SK-N-SH (cell line): Measurements from ENCODE around the gene KIRREL1. TPM values are rescaled to one million over a fixed set of nuclear protein-coding genes. Genes with fewer than 3 reads are reported as not detected.

Experiments used
- CTCF ChIA-PET: fragments of 300-600, 350-600 bp; formaldehyde crosslinking; extraction: SDS; loops from one replicate; lab custom pipeline; 2021; lab: Yijun Ruan, JAX
- POLR2A ChIA-PET: fragments of 350-600 bp; sonication (Branson Sonifier 250); formaldehyde crosslinking; extraction: SDS; loops from one replicate; lab custom pipeline; 2020; ENCODE audit warnings: antibody characterized with exemption, inconsistent platforms; lab: Yijun Ruan, JAX
- DNase-seq: peaks from one replicate; pipeline ENCODE4 v3.0.0; 2012
- H2AFZ ChIP-seq: fragments of 200-600 bp; sonication (generic); 2 replicates; pipeline ENCODE4 v1.8.1; 2016; ENCODE audit warnings: antibody characterized with exemption, mild to moderate bottlenecking, low read depth
- H3F3A ChIP-seq: fragments of 200-600 bp; sonication (generic); replicated peaks from 2 replicates; pipeline ENCODE3; 2016; ENCODE audit warnings: antibody characterized with exemption, mild to moderate bottlenecking; ENCODE audit not compliant: insufficient read depth
- H3K27ac ChIP-seq, 2 experiments: fragments of 200-500 bp in 1 of 2; fragments of 200-600 bp in 1 of 2; sonication (Bioruptor generic) in 1 of 2; sonication (generic), shearing (Covaris generic) in 1 of 2; 2 replicates each; pipeline versions ENCODE4 v1.5.1 to v1.6.1; 2014 to 2016; ENCODE audit warnings: low read depth in 2 of 2, inconsistent platforms in 1 of 2, low read length in 1 of 2, mild to moderate bottlenecking in 1 of 2, mixed read lengths in 1 of 2
- H3K27me3 ChIP-seq: fragments of 200-600 bp; sonication (generic), shearing (Covaris generic); 2 replicates; pipeline ENCODE4 v1.6.1; 2016; ENCODE audit warnings: mixed run types; ENCODE audit not compliant: insufficient read depth
- H3K36me3 ChIP-seq, 2 experiments: fragments of 200-500 bp in 1 of 2; fragments of 200-600 bp in 1 of 2; sonication (Bioruptor generic) in 1 of 2; sonication (generic) in 1 of 2; replicated peaks in 1 of 2; 2 replicates each; pipeline versions ENCODE3 to v1.5.1; 2014 to 2016; ENCODE audit warnings: low read length in 1 of 2, mild to moderate bottlenecking in 1 of 2; ENCODE audit not compliant: insufficient read depth in 2 of 2, control insufficient read depth in 1 of 2
- H3K4me1 ChIP-seq, 2 experiments: fragments of 200-500 bp in 1 of 2; fragments of 200-600 bp in 1 of 2; sonication (Bioruptor generic) in 1 of 2; sonication (generic), shearing (Covaris generic) in 1 of 2; 2 replicates each; pipeline versions ENCODE4 v1.5.1 to v1.6.1; 2014 to 2016; ENCODE audit warnings: low read depth in 1 of 2, low read length in 1 of 2, mixed run types in 1 of 2; ENCODE audit not compliant: insufficient read depth in 2 of 2, control insufficient read depth in 1 of 2
- H3K4me2 ChIP-seq: fragments of 200-600 bp; sonication (generic), shearing (Covaris generic); 2 replicates; pipeline ENCODE4 v1.6.1; 2017; ENCODE audit warnings: mixed run types
- H3K4me3 ChIP-seq, 2 experiments: fragments of 200-500 bp in 1 of 2; fragments of 200-600 bp in 1 of 2; sonication (Bioruptor generic) in 1 of 2; sonication (generic), shearing (Covaris generic) in 1 of 2; 2 replicates each; pipeline versions ENCODE4 v1.5.1 to v1.8.1; 2014 to 2016; ENCODE audit warnings: low read depth in 2 of 2, inconsistent platforms in 1 of 2, low read length in 1 of 2, mild to moderate bottlenecking in 1 of 2, mixed read lengths in 1 of 2, moderate library complexity in 1 of 2
- H3K79me2 ChIP-seq: fragments of 200-600 bp; sonication (generic); 2 replicates; pipeline ENCODE4 v1.8.1; 2017; ENCODE audit warnings: mild to moderate bottlenecking; ENCODE audit not compliant: insufficient read depth
- H3K9ac ChIP-seq: fragments of 200-600 bp; sonication (generic); 2 replicates; pipeline ENCODE4 v1.6.1; 2017; ENCODE audit warnings: mixed run types
- H3K9me2 ChIP-seq: fragments of 200-600 bp; sonication (generic); 2 replicates; pipeline ENCODE4 v1.6.1; 2017; ENCODE audit warnings: mixed run types
- H3K9me3 ChIP-seq: fragments of 200-600 bp; sonication (generic); 2 replicates; pipeline ENCODE4 v1.6.1; 2017; ENCODE audit warnings: mixed run types, mild to moderate bottlenecking, moderate library complexity
- H4K20me1 ChIP-seq: fragments of 200-600 bp; sonication (generic); 2 replicates; pipeline ENCODE4 v1.6.1; 2017; ENCODE audit warnings: mild to moderate bottlenecking, mixed run types; ENCODE audit not compliant: insufficient read depth
- CHD2 ChIP-seq: fragments of 150-350 bp; IDR thresholded peaks from 2 replicates; pipeline ENCODE4 v1.6.1; 2018; ENCODE audit warnings: low read length; ENCODE audit not compliant: partially characterized antibody
- CTCF ChIP-seq: fragments of 200-600 bp; sonication (generic); IDR thresholded peaks from 2 replicates; pipeline ENCODE4 v1.6.1; 2017; ENCODE audit warnings: antibody characterized with exemption, mild to moderate bottlenecking, moderate library complexity
- FOXJ3 ChIP-seq: sonication (generic); formaldehyde crosslinking; IDR thresholded peaks from 2 replicates; pipeline ENCODE4 v1.5.1; 2020; ENCODE audit warnings: mild to moderate bottlenecking, missing genetic modification reagents
- FOXM1 ChIP-seq: IDR thresholded peaks from 2 replicates; pipeline ENCODE4 v1.4.0; 2012; ENCODE audit warnings: low read depth, mild to moderate bottlenecking
- JUND ChIP-seq: IDR thresholded peaks from 2 replicates; pipeline ENCODE4 v1.4.0; 2012
- MAX ChIP-seq: IDR thresholded peaks from 2 replicates; pipeline ENCODE4 v1.4.0; 2012; ENCODE audit warnings: low read depth
- MEF2A ChIP-seq: IDR thresholded peaks from 2 replicates; pipeline ENCODE4 v1.4.0; 2012; ENCODE audit warnings: low read depth, borderline replicate concordance
- PBX3 ChIP-seq: IDR thresholded peaks from 2 replicates; pipeline ENCODE4; 2012
- RAD21 ChIP-seq: IDR thresholded peaks from 2 replicates; pipeline ENCODE4 v1.6.1; 2012; ENCODE audit warnings: mild to moderate bottlenecking, low read length
- RCOR1 ChIP-seq: fragments of 150-350 bp; IDR thresholded peaks from 2 replicates; pipeline ENCODE4 v1.6.1; 2017; ENCODE audit warnings: antibody characterized with exemption, low read length
- RFX5 ChIP-seq: IDR thresholded peaks from 2 replicates; pipeline ENCODE4 v1.6.1; 2012; ENCODE audit warnings: mild to moderate bottlenecking, improper control_type of control experiment, low read length
- RXRA ChIP-seq: IDR thresholded peaks from 2 replicates; pipeline ENCODE4 v1.4.0; 2012; ENCODE audit warnings: low read depth, mild to moderate bottlenecking, borderline replicate concordance
- SIN3A ChIP-seq: IDR thresholded peaks from 2 replicates; pipeline ENCODE4 v1.6.1; 2012; ENCODE audit warnings: low read depth, mild to moderate bottlenecking, low read length, moderate library complexity, borderline replicate concordance
- TAF1 ChIP-seq: IDR thresholded peaks from 2 replicates; pipeline ENCODE4 v1.6.1; 2012; ENCODE audit warnings: low read depth, mild to moderate bottlenecking, low read length, moderate library complexity, borderline replicate concordance
- TEAD4 ChIP-seq: IDR thresholded peaks from 2 replicates; pipeline ENCODE4 v1.4.0; 2012; ENCODE audit warnings: mild to moderate bottlenecking, borderline replicate concordance; ENCODE audit not compliant: insufficient read depth
- YY1 ChIP-seq: IDR thresholded peaks from 2 replicates; pipeline ENCODE4 v1.4.0; 2012; ENCODE audit warnings: low read depth, mild to moderate bottlenecking
- ZBTB33 ChIP-seq: IDR thresholded peaks from 2 replicates; pipeline ENCODE4 v1.4.0; 2012; ENCODE audit warnings: low read depth, borderline replicate concordance
- WGBS: methylation state at CpG from one replicate; pipeline ENCODE4 v1.1.6; 2017; ENCODE audit warnings: low lambda C conversion rate; 5-methylcytosine and 5-hydroxymethylcytosine counted together
- polyA plus RNA-seq, 3 experiments: library from polyadenylated mRNA; depleted of rRNA; stranded (reverse); fragments of >200 nt; gene quantifications; 2 replicates each; pipeline ENCODE4 v1.2.3, GENCODE V29; 2012
- TF ChIP-seq, protein P1 (sequence below): IDR thresholded peaks from 2 replicates; pipeline ENCODE4 v1.6.1; 2012; ENCODE audit warnings: mild to moderate bottlenecking, low read depth, low read length, moderate library complexity

The KIRREL1 gene
- polyA plus RNA-seq, 1 of the 3 experiments (the other 2 are of a cell fraction): 47.8 TPM

GRCh38 chr1:157983787-157984186, 9.7 kb upstream of the KIRREL1 start (continued):
- TF ChIP-seq CTCF: no peak
- no peak for TF ChIP-seq MAX

DNA sequence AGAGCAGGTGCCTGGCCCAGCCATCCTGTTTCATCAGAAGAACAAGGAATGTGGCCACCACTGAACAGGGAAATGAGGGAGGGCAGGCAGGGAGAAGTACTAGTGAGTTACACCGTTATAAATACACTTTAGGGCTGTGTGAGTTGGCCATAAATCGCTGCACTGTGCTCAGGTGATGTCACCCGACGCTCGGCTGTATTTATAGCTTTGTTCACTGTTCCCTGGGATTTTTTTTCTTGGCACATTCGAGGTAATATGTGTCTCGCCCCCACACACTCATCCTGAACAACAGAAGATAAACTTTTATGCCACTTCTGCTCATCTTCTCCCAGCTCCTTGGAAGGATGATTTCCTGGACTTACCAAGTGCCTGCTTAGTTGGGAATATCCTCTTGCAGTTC, 9.0 kb upstream of the KIRREL1 start:
- Histone ChIP-seq H3K9ac (no peak overlapping the region), H3K27me3 (peaks cover 8% of the 10 kb centered on the region; the same call in 1 of the 2 replicates), H3K9me3 (no peaks in the 10 kb centered on the region), H2AFZ (no peak overlapping the region), H3K4me3 (no peak overlapping the region), H3K36me3 (no peaks in the 10 kb centered on the region), H3K4me1 (peaks cover 0 to 14% of the 10 kb centered on the region in 2 experiments; a peak in 2 of 4 replicates), H3F3A (no peaks in the 10 kb centered on the region), H4K20me1 (no peaks in the 10 kb centered on the region), H3K27ac (no peak overlapping the region), H3K9me2 (no peaks in the 10 kb centered on the region), H3K4me2 (no peak overlapping the region), H3K79me2 (no peaks in the 10 kb centered on the region)
- DNase-seq: no peak
- POLR2A ChIA-PET: no interaction called here
- TF ChIP-seq, protein P1, sequence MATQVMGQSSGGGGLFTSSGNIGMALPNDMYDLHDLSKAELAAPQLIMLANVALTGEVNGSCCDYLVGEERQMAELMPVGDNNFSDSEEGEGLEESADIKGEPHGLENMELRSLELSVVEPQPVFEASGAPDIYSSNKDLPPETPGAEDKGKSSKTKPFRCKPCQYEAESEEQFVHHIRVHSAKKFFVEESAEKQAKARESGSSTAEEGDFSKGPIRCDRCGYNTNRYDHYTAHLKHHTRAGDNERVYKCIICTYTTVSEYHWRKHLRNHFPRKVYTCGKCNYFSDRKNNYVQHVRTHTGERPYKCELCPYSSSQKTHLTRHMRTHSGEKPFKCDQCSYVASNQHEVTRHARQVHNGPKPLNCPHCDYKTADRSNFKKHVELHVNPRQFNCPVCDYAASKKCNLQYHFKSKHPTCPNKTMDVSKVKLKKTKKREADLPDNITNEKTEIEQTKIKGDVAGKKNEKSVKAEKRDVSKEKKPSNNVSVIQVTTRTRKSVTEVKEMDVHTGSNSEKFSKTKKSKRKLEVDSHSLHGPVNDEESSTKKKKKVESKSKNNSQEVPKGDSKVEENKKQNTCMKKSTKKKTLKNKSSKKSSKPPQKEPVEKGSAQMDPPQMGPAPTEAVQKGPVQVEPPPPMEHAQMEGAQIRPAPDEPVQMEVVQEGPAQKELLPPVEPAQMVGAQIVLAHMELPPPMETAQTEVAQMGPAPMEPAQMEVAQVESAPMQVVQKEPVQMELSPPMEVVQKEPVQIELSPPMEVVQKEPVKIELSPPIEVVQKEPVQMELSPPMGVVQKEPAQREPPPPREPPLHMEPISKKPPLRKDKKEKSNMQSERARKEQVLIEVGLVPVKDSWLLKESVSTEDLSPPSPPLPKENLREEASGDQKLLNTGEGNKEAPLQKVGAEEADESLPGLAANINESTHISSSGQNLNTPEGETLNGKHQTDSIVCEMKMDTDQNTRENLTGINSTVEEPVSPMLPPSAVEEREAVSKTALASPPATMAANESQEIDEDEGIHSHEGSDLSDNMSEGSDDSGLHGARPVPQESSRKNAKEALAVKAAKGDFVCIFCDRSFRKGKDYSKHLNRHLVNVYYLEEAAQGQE: no peak
- TF ChIP-seq PBX3 (no peak), JUND (no peak), FOXM1 (no peak), RCOR1 (no peak), SIN3A (no peak), RXRA (no peak), ZBTB33 (no peak), FOXJ3 (CRISPR knock-in tag) (no peak), RAD21 (no peak), CHD2 (no peak), CTCF (no peak), YY1 (no peak), TEAD4 (no peak), MEF2A (no peak), TAF1 (no peak), RFX5 (no peak)
- 18% methylated on average over 7 of the region's 7 CpGs for WGBS
- CTCF ChIA-PET: interaction anchor here (1.3 to 1.6 kb wide), 2 partner anchors 7 to 14 kb away, joined by 3 to 8 read pairs; no protein-coding TSS in a partner anchor
